HFFc6 (cell line): ENCODE measurements around the gene PPP1R9B. TPM values are rescaled to one million over a fixed set of nuclear protein-coding genes. Genes with fewer than 3 reads are reported as not detected.

ENCODE experiments used
- DNase-seq: peaks from one replicate; pipeline ENCODE4 v3.0.0-alpha.2; 2018
- H3K27ac Mint-ChIP-seq: 2 replicates; pipeline ENCODE4 v1.8.0; 2020; ENCODE audit warnings: mild to moderate bottlenecking, mixed read lengths
- H3K27me3 Mint-ChIP-seq: 2 replicates; pipeline ENCODE4 v1.8.0; 2021; ENCODE audit warnings: mild to moderate bottlenecking, moderate library complexity, mixed read lengths; ENCODE audit not compliant: insufficient read depth
- H3K36me3 Mint-ChIP-seq: 2 replicates; pipeline ENCODE4 v1.8.0; 2021; ENCODE audit warnings: low read depth, mixed read lengths
- H3K4me1 Mint-ChIP-seq: 2 replicates; pipeline ENCODE4 v1.8.0; 2020; ENCODE audit warnings: low read depth, mixed read lengths
- H3K4me3 Mint-ChIP-seq: 2 replicates; pipeline ENCODE4 v1.8.0; 2020; ENCODE audit warnings: mild to moderate bottlenecking, moderate library complexity, mixed read lengths
- H3K9me3 Mint-ChIP-seq: 2 replicates; pipeline ENCODE4 v1.8.0; 2020; ENCODE audit warnings: mild to moderate bottlenecking, mixed read lengths
- total RNA-seq, 6 experiments: library from RNA; stranded (reverse); fragmentation: NEBNext Ultra II Directional; extraction: Animal tissue kit (Norgen Biotek cat#: 25700); gene quantifications; 2 replicates in 1 of 6; 3 replicates in 5 of 6; pipeline ENCODE4 v1.2.3, GENCODE V29; 2021
- TF ChIP-seq, protein P1 (sequence below): fragments of 200-600 bp; sonication (generic); IDR thresholded peaks from 2 replicates; pipeline ENCODE4 v1.5.0; 2021; ENCODE audit warnings: antibody characterized with exemption, mild to moderate bottlenecking

The PPP1R9B gene
- total RNA-seq, 6 experiments from 2014 or later: 66.4 to 78.5 (median 68.7) TPM

DNA sequence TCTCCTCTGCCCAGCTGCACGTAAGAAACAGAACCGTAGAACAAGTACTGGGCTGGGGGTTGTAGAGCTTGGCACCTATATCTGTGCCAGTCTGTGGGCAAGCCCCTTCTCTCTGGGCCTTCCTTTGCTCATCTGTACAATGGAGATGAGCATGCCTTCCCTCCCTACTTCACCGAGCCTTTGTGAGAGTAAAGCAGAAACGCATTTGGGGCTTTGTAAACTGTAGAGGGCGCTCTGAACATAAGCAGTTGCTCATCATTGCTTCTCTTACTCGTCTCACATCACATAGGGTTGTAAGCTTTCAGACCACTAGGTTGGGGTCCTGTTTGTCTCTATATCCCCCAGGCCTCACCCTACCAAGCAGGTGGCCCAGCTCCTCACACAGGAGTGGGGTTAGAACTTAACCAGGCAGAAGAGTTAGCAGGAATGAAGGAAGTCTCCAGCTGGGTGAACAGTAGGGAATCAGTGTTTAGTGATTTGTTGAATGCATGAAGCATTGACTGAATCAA lies 35.6 kb downstream of the PPP1R9B start:
- H3K36me3 Mint-ChIP-seq: no peaks in the 10 kb centered on the region
- H3K4me1 Mint-ChIP-seq: peaks cover 6% of the 10 kb centered on the region; the same call in 1 of the 2 replicates
- H3K27me3 Mint-ChIP-seq: peaks cover 14% of the 10 kb centered on the region
- no peak overlapping the region for H3K4me3 Mint-ChIP-seq
- TF ChIP-seq, protein P1, sequence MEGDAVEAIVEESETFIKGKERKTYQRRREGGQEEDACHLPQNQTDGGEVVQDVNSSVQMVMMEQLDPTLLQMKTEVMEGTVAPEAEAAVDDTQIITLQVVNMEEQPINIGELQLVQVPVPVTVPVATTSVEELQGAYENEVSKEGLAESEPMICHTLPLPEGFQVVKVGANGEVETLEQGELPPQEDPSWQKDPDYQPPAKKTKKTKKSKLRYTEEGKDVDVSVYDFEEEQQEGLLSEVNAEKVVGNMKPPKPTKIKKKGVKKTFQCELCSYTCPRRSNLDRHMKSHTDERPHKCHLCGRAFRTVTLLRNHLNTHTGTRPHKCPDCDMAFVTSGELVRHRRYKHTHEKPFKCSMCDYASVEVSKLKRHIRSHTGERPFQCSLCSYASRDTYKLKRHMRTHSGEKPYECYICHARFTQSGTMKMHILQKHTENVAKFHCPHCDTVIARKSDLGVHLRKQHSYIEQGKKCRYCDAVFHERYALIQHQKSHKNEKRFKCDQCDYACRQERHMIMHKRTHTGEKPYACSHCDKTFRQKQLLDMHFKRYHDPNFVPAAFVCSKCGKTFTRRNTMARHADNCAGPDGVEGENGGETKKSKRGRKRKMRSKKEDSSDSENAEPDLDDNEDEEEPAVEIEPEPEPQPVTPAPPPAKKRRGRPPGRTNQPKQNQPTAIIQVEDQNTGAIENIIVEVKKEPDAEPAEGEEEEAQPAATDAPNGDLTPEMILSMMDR: peak; percentile 81
- H3K9me3 Mint-ChIP-seq: no peaks in the 10 kb centered on the region
- DNase-seq: peak; percentile 53
- H3K27ac Mint-ChIP-seq: no peak overlapping the region; the same call in 1 of the 2 replicates

GRCh38 chr17:50114401-50114800 lies 36.1 kb downstream of the PPP1R9B start:
- Mint-ChIP-seq H3K27me3 (peaks cover 12% of the 10 kb centered on the region), H3K36me3 (no peaks in the 10 kb centered on the region), H3K4me3 (no peak overlapping the region), H3K4me1 (peaks cover 6% of the 10 kb centered on the region; the same call in 1 of the 2 replicates), H3K27ac (no peak overlapping the region), H3K9me3 (no peaks in the 10 kb centered on the region)
- TF ChIP-seq, protein P1: no peak
- DNase-seq: no peak

GRCh38 chr17:50113624-50114320 lies 36.7 kb downstream of the PPP1R9B start:
- no peaks in the 10 kb centered on the region for H3K36me3 Mint-ChIP-seq
- no peaks in the 10 kb centered on the region for H3K9me3 Mint-ChIP-seq
- no peak for DNase-seq
- TF ChIP-seq, protein P1: no peak
- peaks cover 7% of the 10 kb centered on the region for H3K27me3 Mint-ChIP-seq
- H3K4me1 Mint-ChIP-seq: peaks cover 9% of the 10 kb centered on the region
- H3K27ac Mint-ChIP-seq: no peak overlapping the region
- no peak overlapping the region for H3K4me3 Mint-ChIP-seq

- no peak overlapping the region for H3K4me3 Mint-ChIP-seq
- H3K27ac Mint-ChIP-seq: no peak overlapping the region
- peaks cover 14% of the 10 kb centered on the region for H3K4me1 Mint-ChIP-seq
- no peaks in the 10 kb centered on the region for H3K36me3 Mint-ChIP-seq
- no peaks in the 10 kb centered on the region for H3K9me3 Mint-ChIP-seq
- TF ChIP-seq, protein P1: no peak
- peaks cover 7% of the 10 kb centered on the region for H3K27me3 Mint-ChIP-seq
- no peak for DNase-seq
Observed at GRCh38 chr17:50112694-50113093, 37.8 kb downstream of the PPP1R9B start.

DNA sequence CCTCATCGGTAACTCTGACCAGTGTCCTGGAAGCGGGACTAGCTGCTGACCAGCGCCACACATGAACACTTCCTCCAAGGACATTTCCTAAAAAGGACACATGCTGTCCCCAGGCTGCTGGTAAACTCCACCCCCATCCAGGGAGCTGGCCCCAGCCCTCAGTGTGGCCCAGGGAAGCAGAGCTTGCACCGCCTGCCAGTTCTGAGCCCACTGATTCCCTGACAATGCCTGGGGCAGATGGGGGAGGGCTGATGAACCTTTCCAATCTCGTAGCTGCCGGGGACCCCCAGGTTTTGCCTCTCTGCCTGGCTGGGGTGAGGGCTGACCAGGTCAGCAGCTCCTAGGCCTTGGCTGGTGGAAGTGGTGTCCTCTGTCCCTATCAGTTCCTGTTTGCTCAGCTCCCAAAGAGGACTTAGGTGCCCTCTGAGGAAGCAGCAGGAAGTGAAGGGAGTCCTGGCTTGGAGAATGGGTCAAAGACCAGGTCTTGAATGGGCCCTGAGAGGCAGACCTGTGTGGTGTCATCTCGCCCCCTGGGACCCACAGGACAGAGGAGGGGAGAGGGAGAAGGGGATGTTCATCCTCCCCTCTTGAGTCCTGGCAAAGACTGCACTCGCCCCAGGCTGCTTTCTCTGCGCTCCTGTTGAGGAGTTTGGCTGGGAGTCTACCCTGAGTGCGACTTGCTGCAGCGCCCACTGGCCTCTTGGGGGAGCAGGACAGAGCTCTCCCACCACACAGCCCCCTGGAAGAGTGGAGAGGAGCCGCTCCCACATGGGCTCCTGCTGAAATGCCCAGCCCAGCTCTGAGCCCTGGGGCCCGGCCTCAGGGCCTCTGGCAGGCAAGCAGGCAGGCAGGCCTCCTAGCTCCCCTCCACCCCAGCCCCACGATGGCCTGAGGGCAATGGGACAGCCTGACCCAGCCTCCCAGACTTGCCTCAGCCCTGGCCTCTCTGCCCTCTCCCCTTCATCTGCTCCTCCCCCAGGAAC lies 38.5 kb downstream of the PPP1R9B start:
- no peak for DNase-seq
- Mint-ChIP-seq H3K4me1 (peaks cover 21% of the 10 kb centered on the region), H3K27ac (peak overlapping the region; percentile 42; the same call in 1 of the 2 replicates), H3K4me3 (no peak overlapping the region), H3K27me3 (peaks cover 7% of the 10 kb centered on the region), H3K36me3 (no peaks in the 10 kb centered on the region), H3K9me3 (no peaks in the 10 kb centered on the region)
- TF ChIP-seq, protein P1: no peak
